GM18951 (cell line): Measurements from ENCODE around the gene CERS6.
"Not testable (repeated sequence)": the region's sequence is repeated elsewhere in the genome, so short reads cannot be mapped to it uniquely, and the experiment has no call there.

Source experiments
- POLR2A ChIP-seq: IDR thresholded peaks from 4 replicates; pipeline ENCODE4 v1.6.1; 2011; ENCODE audit warnings: mild to moderate bottlenecking; ENCODE audit not compliant: insufficient read length, insufficient read depth; ENCODE audit errors: extremely low read depth
- in situ Hi-C: fragments of 300-500 bp; cut with MboI; formaldehyde crosslinking; loops from one replicate; pipeline ENCODE4 v1.12.0; 2022; ENCODE audit warnings: low sequenced_read_pairs, mixed read lengths, inconsistent platforms; ENCODE audit not compliant: unreplicated experiment

The CERS6 gene

DNA sequence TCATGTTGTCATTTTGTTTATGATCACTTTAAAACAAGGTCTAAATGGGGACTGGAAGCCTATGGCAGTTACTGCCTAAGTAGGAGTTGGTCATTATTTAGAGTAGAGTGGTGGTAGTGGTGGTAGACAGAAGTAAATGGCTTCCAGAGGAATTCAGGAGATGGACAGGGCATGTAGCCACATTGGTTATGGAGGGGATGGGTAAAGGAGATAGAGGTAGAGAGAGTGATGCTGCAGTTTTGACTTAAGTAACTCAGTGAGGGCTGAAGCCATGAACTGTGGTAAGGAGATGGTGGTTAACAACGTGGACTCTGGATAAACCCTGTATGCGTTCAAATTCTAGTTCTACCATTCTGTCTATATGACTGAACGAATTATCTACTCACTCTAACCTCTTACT, 284.7 kb downstream of the CERS6 start:
- TF ChIP-seq POLR2A = no peak
- in situ Hi-C loops = no loop called here

DNA sequence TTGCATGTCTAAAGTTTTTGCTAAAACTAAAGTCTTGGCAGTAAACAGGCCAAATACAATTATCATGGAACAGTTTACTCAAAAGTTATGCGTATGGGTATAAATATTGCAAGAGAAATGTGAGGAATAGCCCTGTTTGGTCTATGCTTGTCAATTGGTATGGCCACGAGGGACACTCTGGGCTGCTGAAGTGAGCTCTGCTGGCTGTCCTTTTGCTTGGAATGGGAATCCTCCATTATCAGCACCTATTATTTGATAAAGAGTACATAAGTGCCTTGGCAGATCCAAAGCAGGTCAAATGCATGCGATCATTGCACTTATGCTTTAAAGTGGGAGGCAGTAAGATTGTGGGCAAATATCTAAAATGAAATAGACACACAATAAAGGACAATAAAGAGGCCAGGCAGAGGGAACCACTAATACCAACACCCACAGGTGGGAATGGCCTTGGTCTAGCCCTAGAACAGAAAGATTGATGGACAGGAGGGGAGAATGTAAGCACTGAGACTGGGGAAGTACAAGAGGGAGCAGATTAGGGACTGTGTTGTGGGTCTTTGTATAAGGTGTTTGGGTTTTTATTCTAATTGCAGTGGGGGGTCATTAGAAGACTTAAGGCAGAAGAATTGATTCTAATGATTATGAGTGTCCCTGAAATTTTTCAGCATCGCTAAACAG, 286.3 kb downstream of the CERS6 start:
- in situ Hi-C loops = no loop called here
- no peak for TF ChIP-seq POLR2A

DNA sequence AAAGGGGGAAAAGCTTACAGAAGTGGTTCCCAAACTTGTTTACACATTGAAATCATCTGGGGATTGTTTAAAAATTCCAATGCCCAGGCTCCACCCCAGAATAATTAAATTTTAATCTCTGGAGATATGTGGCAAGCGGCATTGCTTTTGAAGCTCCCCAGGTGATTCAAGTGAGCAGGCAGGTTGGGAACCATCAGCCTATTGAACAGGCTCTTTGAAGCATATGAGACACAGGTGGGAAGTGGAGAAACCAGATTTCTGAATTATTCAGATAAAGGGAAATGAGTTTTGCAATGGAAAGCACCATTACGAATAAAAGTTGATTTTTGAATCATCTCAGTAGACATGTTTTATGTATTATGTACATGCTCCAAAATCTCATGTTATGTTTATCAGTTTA, 288.8 kb downstream of the CERS6 start:
- in situ Hi-C loops = no loop called here
- no peak for TF ChIP-seq POLR2A

DNA sequence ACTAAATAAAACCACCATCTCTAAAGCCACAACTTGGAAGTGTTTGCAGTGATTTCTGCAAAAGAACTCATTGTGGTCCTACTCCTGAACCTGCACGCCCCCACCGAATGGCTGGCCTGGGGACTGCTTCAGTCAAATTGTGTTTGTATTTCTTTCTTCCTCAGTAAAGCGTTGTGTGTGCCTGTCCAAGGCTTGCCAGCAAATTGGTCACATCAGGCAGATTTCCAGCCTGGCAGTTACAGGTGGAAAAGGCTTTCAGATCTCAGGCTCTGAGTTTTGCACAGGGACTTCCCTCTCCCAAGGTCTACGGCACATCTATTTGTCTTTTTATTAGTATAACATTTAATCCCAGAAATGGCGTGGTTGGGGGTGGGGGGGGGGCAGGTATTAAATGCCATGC, 292.4 kb downstream of the CERS6 start:
- in situ Hi-C loops = no loop called here
- no peak for TF ChIP-seq POLR2A

DNA sequence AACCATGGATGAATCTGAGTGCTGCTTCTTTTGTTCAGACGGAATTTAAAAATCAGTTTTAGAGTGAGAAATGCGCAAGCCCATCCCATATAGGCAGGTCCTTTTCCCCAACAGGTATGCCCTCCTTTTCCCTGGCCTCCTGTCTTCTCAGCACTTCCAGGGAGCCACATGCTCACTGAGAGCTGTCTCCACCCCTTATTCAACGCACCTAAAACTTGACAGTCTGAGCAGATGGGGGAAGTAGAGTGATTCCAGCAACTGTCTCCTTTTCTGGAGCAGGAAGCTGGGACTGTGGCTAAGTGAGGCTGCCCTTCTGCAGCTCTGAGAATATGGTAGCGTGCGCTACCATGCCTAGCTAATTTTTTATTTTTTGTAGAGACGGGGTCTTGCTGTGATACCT, 293.2 kb downstream of the CERS6 start:
- no peak for TF ChIP-seq POLR2A
- in situ Hi-C loops = no loop called here

DNA sequence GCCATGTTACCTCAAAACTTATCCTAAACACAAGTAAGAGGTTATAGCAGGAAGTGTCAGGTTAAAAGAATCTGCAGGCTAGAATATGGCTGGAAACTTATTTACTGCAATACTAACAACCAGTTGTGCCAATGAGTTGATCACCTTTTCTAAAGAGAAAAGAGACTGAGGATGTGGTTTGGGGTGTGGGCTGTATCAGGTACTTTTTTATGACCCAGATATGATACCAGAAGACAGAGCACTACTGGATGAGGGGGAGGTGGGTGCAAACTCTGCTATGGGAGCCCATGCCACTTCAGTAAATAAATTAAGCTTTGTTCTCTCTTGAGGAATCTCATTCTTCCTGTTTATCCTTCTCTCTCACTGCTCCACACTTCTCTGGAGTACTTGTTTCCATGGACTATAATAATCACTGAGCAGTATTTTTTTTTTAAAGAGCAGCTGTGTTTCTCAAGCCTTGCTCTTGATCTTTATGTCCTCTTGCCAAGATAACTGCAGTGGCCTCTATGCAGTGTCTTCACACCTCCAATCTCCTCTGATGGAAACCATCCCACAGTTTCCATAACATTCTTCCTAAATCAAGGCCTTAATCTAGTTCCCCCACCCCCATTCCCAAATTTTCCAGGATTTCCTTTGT, 295.1 kb downstream of the CERS6 start:
- in situ Hi-C loops = loop anchor here (10.0 kb wide), 1 partner anchor 406 kb away; no protein-coding TSS in a partner anchor
- TF ChIP-seq POLR2A = no peak

DNA sequence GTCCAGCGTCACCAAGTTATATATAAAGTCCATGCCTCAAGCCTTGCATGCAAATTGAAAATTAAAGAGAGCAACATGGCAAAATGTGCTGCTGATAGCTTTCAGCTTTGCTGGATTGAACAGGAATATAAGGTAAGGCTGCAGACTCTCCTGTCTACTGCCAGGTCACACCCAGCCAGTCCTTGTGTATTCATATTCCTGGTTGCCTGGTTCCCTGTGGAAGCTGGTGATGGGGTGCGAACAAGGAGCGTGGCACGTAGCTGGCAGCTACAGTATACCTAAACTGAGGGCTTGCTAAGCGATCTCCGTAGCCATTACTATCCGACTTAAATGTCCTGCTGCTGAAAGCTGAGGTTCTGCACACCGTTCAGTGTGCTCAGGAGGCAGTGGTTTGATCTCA, 296.3 kb downstream of the CERS6 start:
- no peak for TF ChIP-seq POLR2A
- in situ Hi-C loops = loop anchor here (10.0 kb wide), 1 partner anchor 408 kb away; no protein-coding TSS in a partner anchor

DNA sequence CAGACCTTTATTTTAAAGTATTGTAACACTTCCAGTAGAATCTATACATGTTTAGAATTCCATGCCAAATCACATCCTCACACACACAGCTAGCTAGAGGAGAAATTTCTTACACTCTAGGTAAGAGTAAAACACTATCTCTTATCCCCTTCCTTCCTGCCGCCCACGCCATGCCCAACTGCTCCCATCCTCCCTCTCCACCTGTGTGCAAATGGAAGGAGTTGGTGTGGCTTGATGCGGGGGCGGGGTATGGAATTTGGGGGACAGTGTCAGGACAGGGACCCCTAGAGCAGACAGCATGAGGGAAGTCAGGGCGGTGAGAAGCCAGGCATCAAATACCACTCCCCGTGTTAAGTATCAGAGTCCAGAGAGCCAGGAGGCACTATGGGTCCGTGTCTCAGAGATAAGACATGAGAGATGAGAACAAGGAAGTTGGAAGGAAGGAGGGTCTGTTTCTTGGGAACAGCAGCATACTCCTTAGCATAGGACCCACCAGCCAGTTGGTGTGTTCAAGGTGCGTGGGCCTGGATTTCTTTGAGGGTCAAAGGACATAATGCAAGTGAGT, 297.8 kb downstream of the CERS6 start:
- no peak for TF ChIP-seq POLR2A
- in situ Hi-C loops = loop anchor here (10.0 kb wide), 1 partner anchor 409 kb away; no protein-coding TSS in a partner anchor

DNA sequence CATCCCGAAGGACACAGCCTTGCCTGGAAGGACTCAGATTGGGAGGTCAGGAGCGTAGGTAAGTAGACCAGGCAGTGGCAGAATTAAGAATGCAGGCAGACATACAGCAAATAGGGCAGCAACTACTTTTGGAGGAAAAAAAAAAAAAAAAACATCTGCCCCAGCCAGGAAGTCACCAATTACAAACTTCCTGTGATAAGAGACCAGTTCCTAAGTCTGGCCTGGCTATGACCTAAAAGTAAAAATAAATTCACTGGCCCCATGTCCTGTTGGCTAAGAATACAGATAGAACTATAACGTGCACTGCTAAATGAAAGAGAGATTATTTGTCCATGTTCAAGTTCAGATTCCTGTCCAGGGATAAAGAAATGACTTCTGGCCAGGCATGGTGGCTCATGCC, 301.2 kb downstream of the CERS6 start:
- TF ChIP-seq POLR2A = no peak
- in situ Hi-C loops = loop anchor here (10.0 kb wide), 1 partner anchor 412 kb away; no protein-coding TSS in a partner anchor

DNA sequence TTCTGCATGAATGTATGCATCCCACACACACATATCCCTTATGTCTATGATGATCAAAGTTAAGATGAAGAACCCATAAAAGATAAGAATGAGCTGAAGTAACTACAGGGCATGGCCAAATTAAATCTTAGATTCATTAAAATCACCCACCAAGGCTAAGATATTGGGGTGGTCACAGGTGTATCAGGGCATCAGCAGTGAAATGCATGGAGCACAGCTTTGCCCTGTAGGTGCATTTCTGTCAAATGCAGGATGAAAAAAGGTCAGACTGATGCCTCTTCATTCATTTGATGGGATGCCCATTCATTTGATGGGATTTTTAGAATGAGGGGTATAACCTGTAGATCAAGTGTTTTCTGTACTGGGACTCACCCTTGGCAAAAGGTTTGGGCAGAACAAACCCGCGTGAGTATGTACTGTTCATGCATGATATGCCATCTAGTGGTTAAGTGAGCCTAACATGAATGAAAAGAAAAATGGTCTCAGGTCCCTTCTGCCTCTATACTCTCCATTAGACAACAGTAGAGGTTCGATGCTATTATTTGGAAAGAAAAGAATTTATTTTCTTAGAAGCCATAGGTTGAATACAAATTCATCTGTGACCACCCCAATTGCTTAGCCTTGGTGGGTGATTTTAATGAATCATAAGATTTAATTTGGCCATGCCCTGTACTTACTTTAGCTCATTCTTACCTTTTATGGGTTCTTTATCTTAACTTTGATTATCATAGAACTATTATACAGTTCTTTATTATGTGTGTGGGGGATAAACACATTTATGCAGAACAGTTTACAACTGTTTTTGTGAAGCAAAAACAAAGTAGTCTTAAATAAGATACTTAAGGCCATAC, 303.1 kb downstream of the CERS6 start:
- in situ Hi-C loops = loop anchor here (10.0 kb wide), 1 partner anchor 414 kb away; no protein-coding TSS in a partner anchor

DNA sequence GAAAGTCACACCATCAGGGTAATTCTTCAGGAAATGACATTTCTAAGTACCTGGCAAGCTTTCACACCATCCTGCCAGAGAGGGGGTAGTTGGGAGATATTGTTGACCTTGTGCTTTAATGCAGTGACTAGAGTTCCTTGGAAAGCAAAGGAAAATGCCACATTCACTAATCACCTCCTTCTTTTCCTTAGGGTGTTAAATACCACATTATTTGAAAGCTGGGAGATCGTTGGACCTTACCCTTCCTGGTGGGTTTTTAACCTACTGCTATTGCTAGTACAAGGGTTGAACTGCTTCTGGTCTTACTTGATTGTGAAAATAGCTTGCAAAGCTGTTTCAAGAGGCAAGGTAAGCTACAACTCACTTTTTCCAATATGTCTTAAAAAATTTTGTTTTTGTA, 309.3 kb downstream of the CERS6 start:
- TF ChIP-seq POLR2A = no peak
- in situ Hi-C loops = no loop called here

More for the DNA sequence above, 303.1 kb downstream of the CERS6 start:
- TF ChIP-seq POLR2A = no peak

DNA sequence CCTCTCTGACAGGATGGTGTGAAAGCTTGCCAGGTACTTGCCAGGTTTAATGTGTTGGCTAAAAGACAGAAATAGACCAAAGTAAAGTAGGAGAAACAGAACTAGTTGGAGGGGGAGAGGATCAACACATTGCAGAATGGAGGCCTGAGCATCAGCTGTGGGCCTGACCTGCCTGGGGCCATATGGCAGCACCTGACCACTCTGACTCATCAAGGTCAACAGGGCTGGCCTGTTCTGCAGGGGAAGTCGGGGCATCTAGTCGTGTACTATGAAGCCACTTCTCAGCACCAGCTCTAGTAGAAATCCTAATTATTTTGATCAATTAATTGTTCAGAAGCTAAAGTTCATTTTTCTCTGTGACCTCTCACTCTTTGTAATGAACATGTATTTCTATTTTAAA, 310.5 kb downstream of the CERS6 start:
- no peak for TF ChIP-seq POLR2A
- in situ Hi-C loops = no loop called here

DNA sequence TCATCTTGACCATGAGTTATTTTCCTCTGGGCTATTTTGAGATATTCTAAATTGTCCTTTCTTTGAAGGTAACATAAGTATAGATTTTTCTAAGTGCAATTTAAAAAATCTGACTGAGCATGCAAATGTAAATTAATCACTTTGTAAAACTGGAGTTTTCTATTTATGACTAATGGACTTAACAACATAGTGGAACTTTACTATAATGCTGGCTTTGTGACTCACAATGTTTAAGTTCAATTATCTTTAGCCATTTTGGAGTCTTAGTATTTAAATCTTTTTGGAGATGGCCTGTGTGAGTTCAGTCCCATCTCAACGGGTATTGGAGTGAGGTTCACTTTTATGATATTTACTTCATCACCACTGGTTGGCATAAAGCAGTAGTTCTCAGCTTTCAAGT, 311.2 kb downstream of the CERS6 start:
- in situ Hi-C loops = no loop called here
- TF ChIP-seq POLR2A = no peak

DNA sequence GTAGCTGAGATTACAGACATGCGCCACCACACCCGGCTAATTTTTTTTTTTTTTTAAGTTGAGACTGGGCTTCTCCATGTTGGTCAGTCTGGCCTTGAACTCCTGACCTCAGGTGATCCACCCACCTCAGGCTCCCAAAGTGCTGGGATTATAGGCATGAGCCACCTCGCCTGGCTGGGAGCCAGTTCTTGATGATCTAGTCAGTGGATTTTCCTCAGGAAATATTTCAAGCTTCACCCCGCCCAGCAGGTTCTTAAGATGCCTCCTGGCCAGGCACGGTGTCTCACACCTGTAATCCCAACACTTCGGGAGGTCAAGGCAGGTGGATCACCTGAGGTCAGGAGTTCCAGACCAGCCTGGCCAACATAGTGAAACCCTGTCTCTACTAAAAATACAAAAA, 312.3 kb downstream of the CERS6 start:
- in situ Hi-C loops = not testable (repeated sequence)
